ENCODE results near the gene ZNF844. TPM values are rescaled to one million over a fixed set of nuclear protein-coding genes. Genes with fewer than 3 reads are reported as not detected.

ZNF844 gene
- total and polyA plus RNA-seq, 4 donors, result 3.0 to 25.5 (median 7.2) TPM

GRCh38 chr19:12126707-12127106, 62.2 kb downstream of the ZNF844 start:
- Histone ChIP-seq H3K27ac (ENCODE audit: low read depth in 1 of 2, low read length in 1 of 2) (no peak overlapping the region), H3K27me3 (ENCODE audit: control insufficient read depth in 3 of 3, insufficient read depth in 3 of 3, low read length in 2 of 3) (no peaks in the 10 kb centered on the region), H3K4me1 (ENCODE audit: control insufficient read depth in 5 of 5, insufficient read depth in 5 of 5, low read length in 5 of 5) (no peaks in the 10 kb centered on the region), H3K9me3 (ENCODE audit: control insufficient read depth in 4 of 4, insufficient read depth in 3 of 4, low read length in 3 of 4) (peaks cover 0 to 7% (median under 1%) of the 10 kb centered on the region in 4 donors), H3K9ac (ENCODE audit: insufficient read depth in 1 of 2, low read length in 2 of 2) (no peak overlapping the region), H3K4me3 (no peak overlapping the region), H3K36me3 (ENCODE audit: control insufficient read depth in 4 of 4, insufficient read depth in 4 of 4, low read length in 4 of 4) (peaks cover 0 to 3% (median under 1%) of the 10 kb centered on the region in 4 donors)
- TF ChIP-seq, protein P1, sequence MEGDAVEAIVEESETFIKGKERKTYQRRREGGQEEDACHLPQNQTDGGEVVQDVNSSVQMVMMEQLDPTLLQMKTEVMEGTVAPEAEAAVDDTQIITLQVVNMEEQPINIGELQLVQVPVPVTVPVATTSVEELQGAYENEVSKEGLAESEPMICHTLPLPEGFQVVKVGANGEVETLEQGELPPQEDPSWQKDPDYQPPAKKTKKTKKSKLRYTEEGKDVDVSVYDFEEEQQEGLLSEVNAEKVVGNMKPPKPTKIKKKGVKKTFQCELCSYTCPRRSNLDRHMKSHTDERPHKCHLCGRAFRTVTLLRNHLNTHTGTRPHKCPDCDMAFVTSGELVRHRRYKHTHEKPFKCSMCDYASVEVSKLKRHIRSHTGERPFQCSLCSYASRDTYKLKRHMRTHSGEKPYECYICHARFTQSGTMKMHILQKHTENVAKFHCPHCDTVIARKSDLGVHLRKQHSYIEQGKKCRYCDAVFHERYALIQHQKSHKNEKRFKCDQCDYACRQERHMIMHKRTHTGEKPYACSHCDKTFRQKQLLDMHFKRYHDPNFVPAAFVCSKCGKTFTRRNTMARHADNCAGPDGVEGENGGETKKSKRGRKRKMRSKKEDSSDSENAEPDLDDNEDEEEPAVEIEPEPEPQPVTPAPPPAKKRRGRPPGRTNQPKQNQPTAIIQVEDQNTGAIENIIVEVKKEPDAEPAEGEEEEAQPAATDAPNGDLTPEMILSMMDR (IDR thresholded peaks at IDR 0.05; ENCODE audit: control extremely low read depth, extremely low read depth), result no peak
- DNase-seq, result peak in 1 of 3 donors; percentile 11
- ATAC-seq (ENCODE audit: insufficient read depth, low FRiP score), result no peak
- WGBS, 2 donors, result 23 to 35% methylated on average over 2 of the region's 2 CpGs

Small RNAs within 50 kb of the gene (small RNA-seq; reads per million reads assigned to genes)
- not detected for gene RF00019 (ENCODE audit: low replicate concordance)
- not detected for gene RNA5SP465 (ENCODE audit: low replicate concordance)
- gene RNA5SP466 (ENCODE audit: low replicate concordance), result not detected
- not detected for gene RNA5SP467 (ENCODE audit: low replicate concordance)

Other genes with a start within 250 kb of the ZNF844 start
- 10 to 100 TPM in 1 of 2 donors, 1 to 10 TPM in 1; 8.4 to 21.7 TPM for gene ZNF439, start 216.0 kb upstream of the ZNF844 start, total RNA-seq
- 1 to 10 TPM; 2.5 to 7.5 TPM for gene ZNF439, start 216.0 kb upstream of the ZNF844 start, polyA plus RNA-seq
- gene ZNF69, start 176.9 kb upstream of the ZNF844 start, total RNA-seq, result 10 to 100 TPM in 1 of 2 donors, 1 to 10 TPM in 1; 9.2 to 29.1 TPM
- gene ZNF69, start 176.9 kb upstream of the ZNF844 start, polyA plus RNA-seq, result 10 to 100 TPM in 1 of 2 donors, 1 to 10 TPM in 1; 2.0 to 10.4 TPM
- 10 to 100 TPM; 10.8 to 24.7 TPM for gene ZNF700, start 139.6 kb upstream of the ZNF844 start, total RNA-seq
- gene ZNF700, start 139.6 kb upstream of the ZNF844 start, polyA plus RNA-seq, result 10 to 100 TPM in 1 of 2 donors, 1 to 10 TPM in 1; 6.2 to 14.2 TPM
- 1 to 10 TPM; 3.3 to 7.2 TPM for gene ZNF763, start 99.7 kb upstream of the ZNF844 start, total RNA-seq
- gene ZNF763, start 99.7 kb upstream of the ZNF844 start, polyA plus RNA-seq, result 1 to 10 TPM; 3.2 to 6.2 TPM
- 10 to 100 TPM in 1 of 2 donors, 1 to 10 TPM in 1; 5.8 to 26.5 TPM for gene ZNF433, start 29.1 kb upstream of the ZNF844 start, total RNA-seq
- 1 to 10 TPM; 4.4 to 5.1 TPM for gene ZNF433, start 29.1 kb upstream of the ZNF844 start, polyA plus RNA-seq
- under 1 TPM; 0.23 to 0.28 TPM for gene ZNF878, start 11.8 kb upstream of the ZNF844 start, total RNA-seq
- under 1 TPM; 0.22 to 0.33 TPM for gene ZNF878, start 11.8 kb upstream of the ZNF844 start, polyA plus RNA-seq
- 10 to 100 TPM in 1 of 2 donors, 1 to 10 TPM in 1; 6.0 to 15.0 TPM for gene ZNF20, start 75.6 kb downstream of the ZNF844 start, total RNA-seq
- 1 to 10 TPM; 2.2 to 3.5 TPM for gene ZNF20, start 75.6 kb downstream of the ZNF844 start, polyA plus RNA-seq
- gene ZNF625, start 92.0 kb downstream of the ZNF844 start, total RNA-seq, result 10 to 100 TPM in 1 of 2 donors, 1 to 10 TPM in 1; 5.4 to 17.6 TPM
- gene ZNF625, start 92.0 kb downstream of the ZNF844 start, polyA plus RNA-seq, result 1 to 10 TPM; 1.0 to 3.1 TPM
- 10 to 100 TPM in 1 of 2 donors, 1 to 10 TPM in 1; 7.4 to 24.3 TPM for gene ZNF136, start 98.4 kb downstream of the ZNF844 start, total RNA-seq
- 1 to 10 TPM; 4.1 to 4.5 TPM for gene ZNF136, start 98.4 kb downstream of the ZNF844 start, polyA plus RNA-seq
- 10 to 100 TPM; 15.5 to 29.3 TPM for gene ZNF44, start 230.2 kb downstream of the ZNF844 start, total RNA-seq
- gene ZNF44, start 230.2 kb downstream of the ZNF844 start, polyA plus RNA-seq, result 1 to 10 TPM; 7.1 to 8.0 TPM